ENCODE results near the gene AIF1L.

AIF1L gene

DNA sequence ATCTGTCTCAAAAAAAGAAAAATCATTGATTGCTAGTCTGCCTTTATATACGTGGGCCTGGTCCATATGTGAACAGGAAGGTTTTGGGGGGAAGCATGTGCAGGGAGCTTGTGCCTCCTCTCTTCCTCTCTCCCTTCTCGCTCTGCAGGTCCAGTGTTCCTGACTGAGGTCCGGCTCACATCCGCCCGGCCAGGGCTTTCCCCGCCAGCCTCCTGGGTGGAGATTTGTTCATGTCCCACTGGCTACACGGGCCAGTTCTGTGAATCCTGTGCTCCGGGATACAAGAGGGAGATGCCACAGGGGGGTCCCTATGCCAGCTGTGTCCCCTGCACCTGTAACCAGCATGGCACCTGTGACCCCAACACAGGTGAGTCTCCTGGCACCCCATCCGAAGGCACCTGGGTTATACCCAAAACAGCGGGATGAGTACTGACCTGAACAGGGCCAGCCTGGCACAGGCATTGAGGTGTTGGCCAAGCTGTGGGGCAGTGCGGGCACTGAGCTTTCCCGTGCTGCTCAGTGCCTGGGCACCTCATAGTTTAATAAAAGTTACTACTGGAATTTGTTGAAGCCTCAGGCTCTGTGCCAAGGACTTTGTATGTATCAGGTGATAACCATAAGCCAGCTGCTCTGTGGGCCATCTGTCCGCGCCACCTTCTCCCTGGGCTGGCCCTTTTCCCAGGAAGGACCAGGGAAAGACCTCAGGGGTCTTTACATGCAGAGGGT, 39.4 kb upstream of the AIF1L start:
- H3K36me3 ChIP-seq (ENCODE audit: control insufficient read depth in 5 of 5, insufficient read depth in 5 of 5, low read length in 5 of 5): no peaks in the 10 kb centered on the region
- peaks cover 0 to 13% (median 6%) of the 10 kb centered on the region in 5 donors for H3K27me3 ChIP-seq (ENCODE audit: control insufficient read depth in 5 of 5, insufficient read depth in 4 of 5, low read length in 5 of 5)
- H3K9me3 ChIP-seq (ENCODE audit: control insufficient read depth in 5 of 5, low read length in 5 of 5): no peaks in the 10 kb centered on the region
- H3K4me3 ChIP-seq (ENCODE audit: low read depth in 1 of 5, low read length in 5 of 5): no peak overlapping the region
- no peak overlapping the region for H3K9ac ChIP-seq (ENCODE audit: low read length in 5 of 5)
- H3K27ac ChIP-seq (ENCODE audit: low read depth, low read length): no peak overlapping the region
- peaks cover 0 to 4% (median 0%) of the 10 kb centered on the region in 5 donors for H3K4me1 ChIP-seq (ENCODE audit: control insufficient read depth in 5 of 5, insufficient read depth in 5 of 5, low read length in 5 of 5)

DNA sequence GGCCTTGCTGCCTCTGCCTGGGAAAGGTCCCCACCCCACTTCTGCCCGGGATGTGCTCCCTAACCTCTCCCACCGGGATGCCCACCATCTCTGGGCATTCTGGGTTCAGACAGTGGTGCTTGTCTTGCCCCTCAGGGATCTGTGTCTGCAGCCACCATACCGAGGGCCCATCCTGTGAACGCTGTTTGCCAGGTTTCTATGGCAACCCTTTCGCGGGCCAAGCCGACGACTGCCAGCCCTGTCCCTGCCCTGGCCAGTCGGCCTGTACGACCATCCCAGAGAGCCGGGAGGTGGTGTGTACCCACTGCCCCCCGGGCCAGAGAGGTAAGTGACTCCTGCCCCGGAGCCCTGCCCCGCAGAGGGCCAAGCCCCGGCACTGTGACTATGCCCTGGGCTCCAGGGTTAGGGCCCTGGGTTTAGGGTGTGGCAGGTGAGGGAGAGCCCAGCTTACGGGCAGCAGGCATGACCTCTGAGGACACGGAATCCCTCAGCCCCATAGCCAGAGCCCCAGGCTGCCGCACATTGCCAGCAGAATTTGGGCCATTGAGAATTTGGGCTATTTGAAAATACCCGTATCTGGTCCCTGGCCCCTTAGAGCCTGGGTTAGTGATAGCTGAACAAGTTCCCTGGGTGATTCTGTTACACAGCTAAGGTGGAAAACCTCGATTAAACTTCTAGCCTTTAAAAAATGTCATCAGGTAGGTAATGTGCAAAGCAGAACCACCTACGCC, 35.3 kb upstream of the AIF1L start:
- Histone ChIP-seq H3K4me3 (ENCODE audit: low read depth in 1 of 5, low read length in 5 of 5) (no peak overlapping the region), H3K4me1 (ENCODE audit: control insufficient read depth in 5 of 5, insufficient read depth in 5 of 5, low read length in 5 of 5) (peaks cover 0 to 4% (median 0%) of the 10 kb centered on the region in 5 donors), H3K9ac (ENCODE audit: low read length in 5 of 5) (no peak overlapping the region), H3K27ac (ENCODE audit: low read depth, low read length) (no peak overlapping the region), H3K9me3 (ENCODE audit: control insufficient read depth in 5 of 5, low read length in 5 of 5) (no peaks in the 10 kb centered on the region), H3K27me3 (ENCODE audit: control insufficient read depth in 5 of 5, insufficient read depth in 4 of 5, low read length in 5 of 5) (peaks cover 0 to 5% (median 2%) of the 10 kb centered on the region in 5 donors), H3K36me3 (ENCODE audit: control insufficient read depth in 5 of 5, insufficient read depth in 5 of 5, low read length in 5 of 5) (no peaks in the 10 kb centered on the region)

DNA sequence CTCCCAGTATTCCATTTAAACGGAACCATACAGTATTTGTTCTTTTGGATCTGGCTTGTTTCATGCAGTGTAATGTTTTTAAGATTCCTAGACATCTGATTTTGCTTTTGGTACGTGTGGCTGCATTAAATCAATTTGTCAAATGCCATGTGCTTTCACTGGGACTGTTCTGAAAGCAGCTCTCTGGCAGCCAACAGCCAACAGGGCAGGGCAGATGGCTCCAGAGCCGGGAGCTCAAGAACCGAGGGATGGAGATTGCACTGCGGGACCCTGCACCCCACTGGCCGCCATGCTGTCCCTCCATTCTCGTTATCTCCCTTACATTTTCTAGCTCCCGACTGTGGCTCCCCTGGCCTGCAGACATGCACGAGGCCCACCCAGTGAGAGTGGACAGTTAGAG, 33.4 kb upstream of the AIF1L start:
- Histone ChIP-seq H3K9me3 (ENCODE audit: control insufficient read depth in 5 of 5, low read length in 5 of 5) (no peaks in the 10 kb centered on the region), H3K27ac (ENCODE audit: low read depth, low read length) (no peak overlapping the region)

DNA sequence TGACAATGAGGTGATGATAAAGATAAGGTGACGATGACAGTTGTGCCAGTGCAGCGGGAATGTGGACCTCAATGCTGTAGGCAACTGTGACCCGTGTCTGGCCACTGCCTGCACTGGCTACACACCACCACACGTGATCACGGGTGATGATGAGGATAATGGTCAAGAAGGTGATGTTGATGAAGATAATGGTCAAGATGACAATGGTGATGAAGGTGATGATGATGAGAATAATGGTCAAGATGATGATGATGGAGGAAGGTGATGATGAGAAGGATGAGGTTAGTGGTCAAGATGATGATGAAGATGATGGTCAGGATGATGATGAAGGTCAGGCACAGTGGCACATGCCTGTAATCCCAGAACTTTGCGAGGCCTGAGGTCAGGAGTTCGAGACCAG, 30.7 kb upstream of the AIF1L start:
- H3K27ac ChIP-seq (ENCODE audit: low read depth, low read length): no peak overlapping the region
- H3K27me3 ChIP-seq (ENCODE audit: control insufficient read depth in 5 of 5, insufficient read depth in 4 of 5, low read length in 5 of 5): peaks cover 0 to 10% (median 0%) of the 10 kb centered on the region in 5 donors
- no peaks in the 10 kb centered on the region for H3K9me3 ChIP-seq (ENCODE audit: control insufficient read depth in 5 of 5, low read length in 5 of 5)
- H3K9ac ChIP-seq (ENCODE audit: low read length in 5 of 5): no peak overlapping the region
- H3K4me1 ChIP-seq (ENCODE audit: control insufficient read depth in 5 of 5, insufficient read depth in 5 of 5, low read length in 5 of 5): peaks cover 2 to 19% (median 11%) of the 10 kb centered on the region in 5 donors
- no peaks in the 10 kb centered on the region for H3K36me3 ChIP-seq (ENCODE audit: control insufficient read depth in 5 of 5, insufficient read depth in 5 of 5, low read length in 5 of 5)
- H3K4me3 ChIP-seq (ENCODE audit: low read depth in 1 of 5, low read length in 5 of 5): no peak overlapping the region

More for the DNA sequence above, 33.4 kb upstream of the AIF1L start:
- no peak overlapping the region for H3K4me3 ChIP-seq (ENCODE audit: low read depth in 1 of 5, low read length in 5 of 5)
- peaks cover 0 to 6% (median 6%) of the 10 kb centered on the region in 5 donors for H3K4me1 ChIP-seq (ENCODE audit: control insufficient read depth in 5 of 5, insufficient read depth in 5 of 5, low read length in 5 of 5)
- no peak overlapping the region for H3K9ac ChIP-seq (ENCODE audit: low read length in 5 of 5)
- H3K36me3 ChIP-seq (ENCODE audit: control insufficient read depth in 5 of 5, insufficient read depth in 5 of 5, low read length in 5 of 5): no peaks in the 10 kb centered on the region
- H3K27me3 ChIP-seq (ENCODE audit: control insufficient read depth in 5 of 5, insufficient read depth in 4 of 5, low read length in 5 of 5): peaks cover 0 to 11% (median 0%) of the 10 kb centered on the region in 5 donors

DNA sequence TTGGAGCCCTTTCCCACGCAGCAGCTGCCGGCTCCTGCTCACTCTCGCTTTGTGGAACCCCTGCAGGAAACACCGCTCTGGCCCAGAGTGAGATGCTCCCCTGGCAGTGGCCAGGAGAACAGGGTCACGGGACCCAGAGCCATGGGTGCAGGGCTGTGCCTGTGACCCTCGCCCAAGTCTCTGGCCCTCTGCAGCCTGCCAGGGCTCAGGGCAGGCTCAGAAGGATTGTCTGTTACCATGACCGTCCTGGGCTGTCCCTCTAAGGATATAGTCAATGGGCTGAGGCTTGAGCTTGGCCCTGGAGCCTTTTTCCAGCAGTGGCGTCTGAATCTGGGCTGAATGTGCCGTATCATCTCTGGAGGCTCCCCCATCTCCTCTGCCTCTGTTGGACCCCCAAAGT, 28.7 kb upstream of the AIF1L start:
- H3K9ac ChIP-seq (ENCODE audit: low read length in 5 of 5): no peak overlapping the region

DNA sequence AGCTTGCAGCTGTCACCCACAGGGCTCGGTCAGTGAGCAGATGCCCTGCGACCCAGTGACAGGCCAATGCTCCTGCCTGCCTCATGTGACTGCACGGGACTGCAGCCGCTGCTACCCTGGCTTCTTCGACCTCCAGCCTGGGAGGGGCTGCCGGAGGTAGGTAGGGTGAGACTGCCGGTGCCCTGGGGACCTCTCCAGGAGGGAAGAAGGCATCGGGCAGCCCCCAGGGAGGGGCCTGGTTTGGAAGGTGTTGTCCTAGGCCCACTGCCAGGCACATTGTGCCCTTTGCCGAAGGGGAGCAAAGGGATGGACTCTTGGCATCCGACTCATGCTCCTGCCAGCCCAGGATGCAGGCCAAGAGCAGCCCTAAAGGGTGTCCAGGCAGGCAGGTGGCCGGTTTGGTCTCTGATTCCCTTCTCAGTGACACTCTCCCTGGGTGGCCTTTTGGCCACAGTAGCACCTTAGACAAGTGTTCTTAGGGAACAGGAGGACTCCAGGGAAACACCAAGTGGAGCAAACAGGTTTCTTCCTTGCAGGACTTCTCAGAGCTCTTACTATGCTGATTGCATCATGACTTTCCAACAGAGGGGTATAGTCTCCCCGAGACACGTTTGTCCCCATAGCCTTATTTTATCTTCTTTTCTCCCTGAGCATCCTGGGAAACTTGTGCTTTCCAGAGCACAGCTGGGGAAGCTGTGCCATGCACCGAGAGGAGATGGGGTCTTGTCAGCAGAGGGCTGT, 28.1 kb upstream of the AIF1L start:
- Histone ChIP-seq H3K27ac (ENCODE audit: low read depth, low read length) (no peak overlapping the region), H3K4me1 (ENCODE audit: control insufficient read depth in 5 of 5, insufficient read depth in 5 of 5, low read length in 5 of 5) (peaks cover 2 to 19% (median 11%) of the 10 kb centered on the region in 5 donors), H3K4me3 (ENCODE audit: low read depth in 1 of 5, low read length in 5 of 5) (no peak overlapping the region), H3K9me3 (ENCODE audit: control insufficient read depth in 5 of 5, low read length in 5 of 5) (no peaks in the 10 kb centered on the region), H3K27me3 (ENCODE audit: control insufficient read depth in 5 of 5, insufficient read depth in 4 of 5, low read length in 5 of 5) (peaks cover 0 to 8% (median 2%) of the 10 kb centered on the region in 5 donors), H3K9ac (ENCODE audit: low read length in 5 of 5) (no peak overlapping the region), H3K36me3 (ENCODE audit: control insufficient read depth in 5 of 5, insufficient read depth in 5 of 5, low read length in 5 of 5) (no peaks in the 10 kb centered on the region)

More for the DNA sequence above, 28.7 kb upstream of the AIF1L start:
- Histone ChIP-seq H3K27me3 (ENCODE audit: control insufficient read depth in 5 of 5, insufficient read depth in 4 of 5, low read length in 5 of 5) (peaks cover 0 to 6% (median 3%) of the 10 kb centered on the region in 5 donors), H3K27ac (ENCODE audit: low read depth, low read length) (no peak overlapping the region), H3K4me3 (ENCODE audit: low read depth in 1 of 5, low read length in 5 of 5) (no peak overlapping the region), H3K4me1 (ENCODE audit: control insufficient read depth in 5 of 5, insufficient read depth in 5 of 5, low read length in 5 of 5) (peaks cover 2 to 19% (median 11%) of the 10 kb centered on the region in 5 donors), H3K36me3 (ENCODE audit: control insufficient read depth in 5 of 5, insufficient read depth in 5 of 5, low read length in 5 of 5) (no peaks in the 10 kb centered on the region), H3K9me3 (ENCODE audit: control insufficient read depth in 5 of 5, low read length in 5 of 5) (no peaks in the 10 kb centered on the region)

DNA sequence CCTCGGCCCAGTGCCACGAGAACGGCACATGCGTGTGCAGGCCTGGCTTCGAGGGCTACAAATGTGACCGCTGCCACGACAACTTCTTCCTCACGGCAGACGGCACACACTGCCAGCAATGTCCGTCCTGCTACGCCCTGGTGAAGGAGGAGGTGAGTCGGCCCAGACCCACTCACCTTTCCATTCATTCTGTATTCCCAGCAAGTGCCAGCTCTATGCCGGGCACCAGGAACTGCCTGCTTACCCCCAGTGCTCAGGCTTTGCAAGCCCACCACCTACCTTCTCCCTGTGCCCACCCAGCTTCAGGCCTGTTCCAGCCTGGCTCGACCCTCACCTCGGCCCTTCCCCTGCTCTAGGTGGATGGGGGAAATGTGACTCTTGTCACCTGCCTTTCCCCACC, 26.6 kb upstream of the AIF1L start:
- Histone ChIP-seq H3K27ac (ENCODE audit: low read depth, low read length) (no peak overlapping the region), H3K27me3 (ENCODE audit: control insufficient read depth in 5 of 5, insufficient read depth in 4 of 5, low read length in 5 of 5) (peaks cover 0 to 8% (median 2%) of the 10 kb centered on the region in 5 donors), H3K4me1 (ENCODE audit: control insufficient read depth in 5 of 5, insufficient read depth in 5 of 5, low read length in 5 of 5) (peaks cover 2 to 19% (median 11%) of the 10 kb centered on the region in 5 donors), H3K9ac (ENCODE audit: low read length in 5 of 5) (no peak overlapping the region), H3K9me3 (ENCODE audit: control insufficient read depth in 5 of 5, low read length in 5 of 5) (no peaks in the 10 kb centered on the region), H3K36me3 (ENCODE audit: control insufficient read depth in 5 of 5, insufficient read depth in 5 of 5, low read length in 5 of 5) (no peaks in the 10 kb centered on the region), H3K4me3 (ENCODE audit: low read depth in 1 of 5, low read length in 5 of 5) (no peak overlapping the region)

DNA sequence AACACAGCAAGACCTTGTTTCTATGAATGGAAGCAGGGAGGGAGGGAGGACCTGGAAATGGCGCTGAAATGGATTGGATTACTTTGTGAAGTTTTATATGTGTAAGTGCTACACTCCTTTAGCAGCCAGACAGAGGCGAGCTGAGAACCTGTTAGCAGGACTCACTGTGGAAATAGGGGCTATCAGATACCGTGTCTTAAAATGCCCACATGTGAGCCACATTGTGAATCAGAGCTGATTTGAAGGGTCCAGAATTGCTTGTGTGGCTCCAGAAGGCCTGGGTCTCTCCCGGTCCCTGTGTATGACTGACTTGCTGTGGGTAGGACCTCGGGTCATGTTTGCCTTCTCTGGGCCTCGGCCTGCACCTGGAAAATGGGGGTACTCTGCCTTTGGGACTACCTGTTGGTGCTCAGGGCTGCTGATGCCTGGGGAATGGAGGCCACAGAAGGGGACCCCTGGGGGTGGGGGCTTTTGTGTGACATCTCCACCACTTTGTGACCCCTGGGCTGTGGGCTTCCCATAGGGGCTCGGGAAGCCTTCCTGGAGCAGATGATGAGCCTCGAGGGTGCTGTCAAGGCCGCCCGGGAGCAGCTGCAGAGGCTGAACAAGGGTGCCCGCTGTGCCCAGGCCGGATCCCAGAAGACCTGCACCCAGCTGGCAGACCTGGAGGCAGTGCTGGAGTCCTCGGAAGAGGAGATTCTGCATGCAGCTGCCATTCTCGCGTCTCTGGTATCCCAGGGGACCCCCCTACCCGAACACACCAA, 24.0 kb upstream of the AIF1L start:
- Histone ChIP-seq H3K4me3 (ENCODE audit: low read depth in 1 of 5, low read length in 5 of 5) (no peak overlapping the region), H3K9me3 (ENCODE audit: control insufficient read depth in 5 of 5, low read length in 5 of 5) (no peaks in the 10 kb centered on the region)

DNA sequence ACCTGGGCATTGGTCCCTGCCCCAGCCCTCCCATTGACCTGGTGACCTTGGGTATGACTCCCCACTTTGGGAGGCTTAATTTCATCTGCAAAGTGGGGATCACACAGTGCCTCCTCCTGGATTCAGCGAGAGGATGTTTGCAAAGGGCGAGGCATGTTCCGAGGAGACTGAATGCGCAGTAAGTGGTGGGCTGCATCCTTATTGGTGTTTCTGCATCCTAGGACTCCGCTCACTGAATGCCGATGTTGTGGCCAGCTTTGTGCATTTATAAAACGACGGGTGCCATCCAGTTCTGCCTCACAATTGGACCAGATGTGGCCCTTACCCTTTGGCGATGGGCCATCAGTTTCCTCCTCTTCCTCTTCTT, 23.5 kb upstream of the AIF1L start:
- H3K36me3 ChIP-seq (ENCODE audit: control insufficient read depth in 5 of 5, insufficient read depth in 5 of 5, low read length in 5 of 5): no peaks in the 10 kb centered on the region
- no peak overlapping the region for H3K27ac ChIP-seq (ENCODE audit: low read depth, low read length)
- no peaks in the 10 kb centered on the region for H3K9me3 ChIP-seq (ENCODE audit: control insufficient read depth in 5 of 5, low read length in 5 of 5)

More for the DNA sequence above, 24.0 kb upstream of the AIF1L start:
- H3K4me1 ChIP-seq (ENCODE audit: control insufficient read depth in 5 of 5, insufficient read depth in 5 of 5, low read length in 5 of 5): peaks cover 2 to 19% (median 11%) of the 10 kb centered on the region in 5 donors
- peaks cover 0 to 8% (median 0%) of the 10 kb centered on the region in 5 donors for H3K27me3 ChIP-seq (ENCODE audit: control insufficient read depth in 5 of 5, insufficient read depth in 4 of 5, low read length in 5 of 5)
- no peaks in the 10 kb centered on the region for H3K36me3 ChIP-seq (ENCODE audit: control insufficient read depth in 5 of 5, insufficient read depth in 5 of 5, low read length in 5 of 5)
- no peak overlapping the region for H3K27ac ChIP-seq (ENCODE audit: low read depth, low read length)
- H3K9ac ChIP-seq (ENCODE audit: low read length in 5 of 5): no peak overlapping the region

More for the DNA sequence above, 23.5 kb upstream of the AIF1L start:
- no peak overlapping the region for H3K4me3 ChIP-seq (ENCODE audit: low read depth in 1 of 5, low read length in 5 of 5)
- peaks cover 0 to 8% (median 0%) of the 10 kb centered on the region in 5 donors for H3K27me3 ChIP-seq (ENCODE audit: control insufficient read depth in 5 of 5, insufficient read depth in 4 of 5, low read length in 5 of 5)
- peaks cover 2 to 14% (median 9%) of the 10 kb centered on the region in 5 donors for H3K4me1 ChIP-seq (ENCODE audit: control insufficient read depth in 5 of 5, insufficient read depth in 5 of 5, low read length in 5 of 5)
- no peak overlapping the region for H3K9ac ChIP-seq (ENCODE audit: low read length in 5 of 5)
